Naive thymus-derived CD4-positive, alpha-beta T cell (primary cell): ENCODE measurements around the gene MAN1A2. TPM values are rescaled to one million over a fixed set of nuclear protein-coding genes. Genes with fewer than 3 reads are reported as not detected.

Experiments used
- polyA plus RNA-seq, 2 donors: library from polyadenylated mRNA; unstranded; fragments of 300-500 nt; fragmentation: Illumina TruSeq; gene quantifications; one replicate each; pipeline ENCODE4 v1.2.3, GENCODE V29; 2021
- total RNA-seq, 6 experiments: library from RNA in 5 of 6; stranded (reverse) in 5 of 6; gene quantifications; 1 replicate in 5 of 6; 2 replicates in 1 of 6; pipeline ENCODE4 v1.2.3 and lab custom pipeline; 2021 to 2026

Gene MAN1A2
- total and polyA plus RNA-seq, 7 experiments from 2014 or later, result 10.5 to 63.4 (median 41.6) TPM

Other genes with a start within 250 kb of the MAN1A2 start
- under 1 TPM in 4 of 5 experiments, not detected in 1; 0.24 to 0.94 (median 0.38) TPM for gene TRIM45, start 245.7 kb upstream of the MAN1A2 start, total RNA-seq
- gene TRIM45, start 245.7 kb upstream of the MAN1A2 start, polyA plus RNA-seq, result not detected
- gene VTCN1, start 156.5 kb upstream of the MAN1A2 start, total RNA-seq, result not detected
- not detected for gene VTCN1, start 156.5 kb upstream of the MAN1A2 start, polyA plus RNA-seq
- gene TENT5C, start 238.6 kb downstream of the MAN1A2 start, total RNA-seq, result 10 to 100 TPM in 3 of 5 experiments, 1 to 10 TPM in 2; 3.7 to 47.0 (median 12.9) TPM
- gene TENT5C, start 238.6 kb downstream of the MAN1A2 start, polyA plus RNA-seq, result 1 to 10 TPM in 1 of 2 donors, under 1 TPM in 1; 0.91 to 1.6 TPM